ENCODE data around the gene EIF3D.

- no peak for TF ChIP-seq CTCF (conservative IDR thresholded peaks at IDR 0.05)
- peak; percentile 94; the same call in 1 of the 2 replicates for TF ChIP-seq ZFX (IDR thresholded peaks at IDR 0.05)
Observed at GRCh38 chr22:36505998-36506635, 22.8 kb downstream of the EIF3D start.
